GM12873 (cell line): ENCODE data around the gene AGMAT.

Experiments
- TF ChIP-seq, protein P1 (sequence below): IDR thresholded peaks from 2 replicates; pipeline ENCODE4 v1.5.1; 2012; ENCODE audit warnings: low read depth, mild to moderate bottlenecking, moderate library complexity, low read length, control low read depth; ENCODE audit not compliant: insufficient read depth; ENCODE audit errors: missing control alignments

Gene AGMAT

DNA sequence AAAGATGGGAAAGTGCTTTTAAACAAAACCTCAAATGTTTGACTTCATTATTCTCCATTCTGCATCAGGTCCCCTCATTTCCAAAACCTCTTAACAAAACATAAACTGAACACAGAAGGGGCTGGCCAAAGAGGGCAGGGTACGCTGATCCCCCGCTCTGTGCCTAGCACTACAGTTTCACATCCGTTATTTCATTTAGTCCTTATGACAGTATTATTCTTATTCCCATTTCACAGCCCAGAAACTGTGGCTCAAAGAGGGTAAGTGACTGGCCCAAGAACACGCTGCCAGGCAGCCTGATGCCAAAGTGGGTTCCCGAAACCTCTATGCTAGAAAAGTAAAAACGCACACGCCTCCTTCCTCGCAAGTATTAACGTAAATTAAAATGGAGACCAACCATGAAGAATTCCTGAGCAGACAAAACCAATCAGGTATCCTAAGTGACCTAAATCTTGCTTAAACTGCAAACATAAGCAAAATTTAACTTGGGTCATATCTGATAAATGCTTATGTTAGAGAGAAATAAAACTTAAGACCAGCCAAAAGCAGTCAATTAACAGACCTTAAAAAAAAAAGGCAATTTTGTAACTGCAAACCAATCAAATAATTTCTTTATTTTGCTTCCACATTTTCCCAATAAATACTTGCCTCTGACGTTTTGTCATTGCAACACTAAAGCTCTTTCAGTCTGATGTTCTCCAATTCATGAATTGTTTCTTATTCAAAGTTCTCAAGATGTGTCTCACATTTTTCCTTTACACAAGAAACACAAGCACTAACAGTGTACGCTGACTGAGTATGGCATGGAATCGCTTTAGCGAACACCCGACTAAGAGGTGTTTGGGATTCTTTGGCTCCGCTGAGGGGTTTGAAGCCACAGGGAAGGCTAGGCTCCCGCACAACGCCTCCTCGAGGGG lies 61.5 kb downstream of the AGMAT start:
- TF ChIP-seq, protein P1, sequence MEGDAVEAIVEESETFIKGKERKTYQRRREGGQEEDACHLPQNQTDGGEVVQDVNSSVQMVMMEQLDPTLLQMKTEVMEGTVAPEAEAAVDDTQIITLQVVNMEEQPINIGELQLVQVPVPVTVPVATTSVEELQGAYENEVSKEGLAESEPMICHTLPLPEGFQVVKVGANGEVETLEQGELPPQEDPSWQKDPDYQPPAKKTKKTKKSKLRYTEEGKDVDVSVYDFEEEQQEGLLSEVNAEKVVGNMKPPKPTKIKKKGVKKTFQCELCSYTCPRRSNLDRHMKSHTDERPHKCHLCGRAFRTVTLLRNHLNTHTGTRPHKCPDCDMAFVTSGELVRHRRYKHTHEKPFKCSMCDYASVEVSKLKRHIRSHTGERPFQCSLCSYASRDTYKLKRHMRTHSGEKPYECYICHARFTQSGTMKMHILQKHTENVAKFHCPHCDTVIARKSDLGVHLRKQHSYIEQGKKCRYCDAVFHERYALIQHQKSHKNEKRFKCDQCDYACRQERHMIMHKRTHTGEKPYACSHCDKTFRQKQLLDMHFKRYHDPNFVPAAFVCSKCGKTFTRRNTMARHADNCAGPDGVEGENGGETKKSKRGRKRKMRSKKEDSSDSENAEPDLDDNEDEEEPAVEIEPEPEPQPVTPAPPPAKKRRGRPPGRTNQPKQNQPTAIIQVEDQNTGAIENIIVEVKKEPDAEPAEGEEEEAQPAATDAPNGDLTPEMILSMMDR = no peak

DNA sequence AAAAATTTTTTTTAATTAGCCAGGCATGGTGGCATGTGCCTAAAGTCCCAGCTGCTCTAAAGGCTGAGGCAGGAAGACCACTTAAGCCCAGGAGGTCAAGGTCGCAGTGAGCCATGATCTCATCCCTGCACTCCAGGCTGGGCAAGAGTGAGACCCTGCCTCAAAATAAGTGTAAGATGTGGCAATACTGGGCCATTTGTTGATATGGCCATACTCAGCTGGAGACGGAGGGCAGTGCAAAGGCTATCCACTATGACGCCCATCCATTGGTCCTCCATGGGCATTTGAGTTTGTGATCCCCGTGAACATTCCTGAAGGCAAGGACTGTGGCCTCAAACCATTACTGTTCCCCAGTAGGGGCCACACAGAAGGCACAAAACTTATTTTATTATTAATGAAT lies 62.3 kb downstream of the AGMAT start:
- TF ChIP-seq, protein P1 = no peak
